WTC11 (cell line): ENCODE results near the gene EBF3.

Source experiments
- CTCF ChIP-seq: fragments of 200-600 bp; IDR thresholded peaks from 2 replicates; pipeline ENCODE4 v1.8.0; 2022; ENCODE audit warnings: antibody characterized with exemption
- ESRRA ChIP-seq: sonication (generic); formaldehyde crosslinking; IDR thresholded peaks from 2 replicates; pipeline ENCODE4 v1.8.1; 2022; ENCODE audit warnings: mild to moderate bottlenecking, missing genetic modification reagents, borderline replicate concordance
- MAX ChIP-seq: sonication (generic); formaldehyde crosslinking; IDR thresholded peaks from 2 replicates; pipeline ENCODE4 v1.8.0; 2022; ENCODE audit warnings: mild to moderate bottlenecking, missing genetic modification reagents
- MYBL2 ChIP-seq: sonication (generic); formaldehyde crosslinking; IDR thresholded peaks from 2 replicates; pipeline ENCODE4 v1.8.1; 2023; ENCODE audit warnings: mild to moderate bottlenecking, moderate library complexity, missing genetic modification reagents
- NFYB ChIP-seq: sonication (generic); formaldehyde crosslinking; conservative IDR thresholded peaks from 2 replicates; pipeline ENCODE4 v1.8.0; 2022; ENCODE audit warnings: low read depth, missing genetic modification reagents
- SP1 ChIP-seq: sonication (generic); formaldehyde crosslinking; conservative IDR thresholded peaks from 2 replicates; pipeline ENCODE4 v1.8.1; 2022; ENCODE audit warnings: missing genetic modification reagents
- TEAD1 ChIP-seq: sonication (generic); formaldehyde crosslinking; IDR thresholded peaks from 2 replicates; pipeline ENCODE4 v1.8.0; 2022; ENCODE audit warnings: mild to moderate bottlenecking, missing genetic modification reagents
- USF2 ChIP-seq: sonication (generic); formaldehyde crosslinking; IDR thresholded peaks from 2 replicates; pipeline ENCODE4 v1.8.1; 2023; ENCODE audit warnings: mild to moderate bottlenecking, missing genetic modification reagents, moderate library complexity
- ZNF281 ChIP-seq: sonication (generic); formaldehyde crosslinking; IDR thresholded peaks from 2 replicates; pipeline ENCODE4 v1.8.0; 2023; ENCODE audit warnings: mild to moderate bottlenecking, missing genetic modification reagents
- ZNF317 ChIP-seq: sonication (generic); formaldehyde crosslinking; IDR thresholded peaks from 2 replicates; pipeline ENCODE4 v1.8.1; 2023; ENCODE audit warnings: low read depth, mild to moderate bottlenecking, moderate library complexity, missing genetic modification reagents, borderline replicate concordance

- TF ChIP-seq NFYB (CRISPR knock-in tag) (no peak), USF2 (CRISPR knock-in tag) (no peak), ESRRA (no peak), CTCF (no peak), MAX (no peak), ZNF317 (no peak), TEAD1 (CRISPR knock-in tag) (no peak), MYBL2 (CRISPR knock-in tag) (no peak), ZNF281 (no peak), SP1 (CRISPR knock-in tag) (no peak)
These were observed 31.9 kb downstream of the EBF3 start for GRCh38 chr10:129932182-129932581.
